Uterus (tissue), 4 donors: ENCODE data around the gene ABTB1. TPM values are rescaled to one million over a fixed set of nuclear protein-coding genes. Genes with fewer than 3 reads are reported as not detected.
A peak's percentile ranks its signal among the peaks of the same experiment; 100 is the strongest.

ENCODE experiments used
- DNase-seq, 2 donors: peaks; one replicate each; pipeline ENCODE4 v3.0.0-alpha.2; 2019 to 2020
- H3K27ac ChIP-seq, 2 donors: fragments of 200-600 bp; sonication (generic); 1 replicate in 1 of 2; 2 replicates in 1 of 2; pipeline ENCODE4 v1.5.1; 2016 to 2018
- H3K27me3 ChIP-seq, 2 donors: fragments of 200-600 bp; sonication (generic); one replicate each; pipeline ENCODE4 v1.5.1; 2018 to 2019; ENCODE audit warnings: control low read depth in 1 of 2
- H3K36me3 ChIP-seq, 2 donors: fragments of 200-600 bp; sonication (generic); one replicate each; pipeline ENCODE4 v1.5.1; 2019; ENCODE audit warnings: control low read depth in 1 of 2
- H3K4me1 ChIP-seq, 2 donors: fragments of 200-600 bp; sonication (generic); one replicate each; pipeline ENCODE4 v1.5.1; 2018 to 2019; ENCODE audit warnings: control low read depth in 1 of 2
- H3K4me3 ChIP-seq, 2 donors: fragments of 200-600 bp; sonication (generic); 1 replicate in 1 of 2; 2 replicates in 1 of 2; pipeline ENCODE4 v1.5.1; 2018 to 2019; ENCODE audit warnings: mild to moderate bottlenecking in 1 of 2
- H3K9me3 ChIP-seq, 2 donors: fragments of 200-600 bp; sonication (generic); one replicate each; pipeline ENCODE4 v1.5.1; 2019; ENCODE audit warnings: control low read depth in 1 of 2
- POLR2A ChIP-seq, 2 donors: fragments of 450-650 bp; IDR thresholded peaks; one replicate each; pipeline ENCODE4 v1.6.1; 2016; ENCODE audit warnings: antibody characterized with exemption in 2 of 2, mild to moderate bottlenecking in 1 of 2, moderate library complexity in 1 of 2
- intact Hi-C: fragments of 100-400 bp; cut with DNase I; formaldehyde crosslinking; loops from one replicate; pipeline ENCODE4 v1.15.1; 2023; ENCODE audit warnings: low total_unique reads
- total RNA-seq, 4 donors: library from RNA; depleted of rRNA in 3 of 4; stranded (reverse); fragments of >200 nt in 3 of 4; gene quantifications; one replicate each; pipeline versions ENCODE4 v1.1.0 to v1.2.4, GENCODE V29; 2014 to 2023
- TF ChIP-seq, protein P1 (sequence below), 4 experiments: fragments of 200-600 bp in 2 of 4; fragments of 450-650 bp in 2 of 4; sonication (generic) in 2 of 4; IDR thresholded peaks; one replicate each; pipeline ENCODE4 v1.5.1; 2016 to 2019; ENCODE audit warnings: antibody characterized with exemption in 4 of 4, mild to moderate bottlenecking in 2 of 4, moderate library complexity in 1 of 4
- donor health status: DM: yes; HTN: yes; CAD: no.

The ABTB1 gene
- total RNA-seq, 4 donors from 2014 or later: 14.4 to 42.8 (median 28.8) TPM

DNA sequence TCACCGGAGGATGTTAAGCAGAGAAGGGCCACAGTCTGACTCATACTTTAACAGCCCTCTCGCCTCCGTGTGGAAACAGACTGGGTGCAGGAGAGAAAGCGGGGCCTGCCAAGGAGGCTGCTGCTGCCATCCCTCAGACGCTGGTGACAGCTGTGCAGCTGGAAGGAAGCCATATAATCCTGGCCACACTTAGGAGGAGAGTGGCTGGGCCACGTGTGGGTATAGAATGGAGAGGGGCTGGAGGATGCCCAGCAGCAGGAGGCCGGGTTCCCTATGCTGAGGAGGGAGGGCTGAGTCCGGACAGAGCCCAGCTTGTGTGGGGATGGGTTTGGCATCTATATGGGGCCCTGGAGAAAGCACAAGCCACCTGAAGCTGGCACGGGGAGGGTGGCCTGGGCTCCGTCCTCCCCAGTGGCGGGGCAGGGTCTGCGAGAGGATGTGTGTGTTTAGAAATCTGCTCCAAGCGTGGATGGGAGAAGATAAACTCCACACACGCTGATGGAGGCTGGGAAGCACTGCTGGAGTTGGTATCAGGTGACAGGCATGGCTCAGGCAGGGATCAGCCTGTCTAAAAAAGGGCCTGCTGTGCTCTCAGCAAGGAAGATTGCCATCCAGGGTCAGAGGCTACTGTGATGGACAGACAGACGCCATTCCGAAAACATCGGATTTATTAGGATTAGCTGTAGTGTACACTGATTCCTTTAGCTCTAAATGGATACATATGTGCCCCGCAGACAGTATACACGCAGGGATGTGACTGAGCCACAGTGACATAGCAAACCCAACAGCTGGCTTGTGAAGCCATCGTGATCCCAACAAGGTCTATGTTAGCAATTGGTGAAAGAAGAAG is 15.9 kb downstream of the ABTB1 start:
- H3K27me3 ChIP-seq: no peaks in the 10 kb centered on the region
- intact Hi-C loops: no loop called here
- no peak for TF ChIP-seq POLR2A (IDR thresholded peaks at IDR 0.05)
- TF ChIP-seq, protein P1, sequence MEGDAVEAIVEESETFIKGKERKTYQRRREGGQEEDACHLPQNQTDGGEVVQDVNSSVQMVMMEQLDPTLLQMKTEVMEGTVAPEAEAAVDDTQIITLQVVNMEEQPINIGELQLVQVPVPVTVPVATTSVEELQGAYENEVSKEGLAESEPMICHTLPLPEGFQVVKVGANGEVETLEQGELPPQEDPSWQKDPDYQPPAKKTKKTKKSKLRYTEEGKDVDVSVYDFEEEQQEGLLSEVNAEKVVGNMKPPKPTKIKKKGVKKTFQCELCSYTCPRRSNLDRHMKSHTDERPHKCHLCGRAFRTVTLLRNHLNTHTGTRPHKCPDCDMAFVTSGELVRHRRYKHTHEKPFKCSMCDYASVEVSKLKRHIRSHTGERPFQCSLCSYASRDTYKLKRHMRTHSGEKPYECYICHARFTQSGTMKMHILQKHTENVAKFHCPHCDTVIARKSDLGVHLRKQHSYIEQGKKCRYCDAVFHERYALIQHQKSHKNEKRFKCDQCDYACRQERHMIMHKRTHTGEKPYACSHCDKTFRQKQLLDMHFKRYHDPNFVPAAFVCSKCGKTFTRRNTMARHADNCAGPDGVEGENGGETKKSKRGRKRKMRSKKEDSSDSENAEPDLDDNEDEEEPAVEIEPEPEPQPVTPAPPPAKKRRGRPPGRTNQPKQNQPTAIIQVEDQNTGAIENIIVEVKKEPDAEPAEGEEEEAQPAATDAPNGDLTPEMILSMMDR (IDR thresholded peaks at IDR 0.05): no peak
- no peaks in the 10 kb centered on the region for H3K4me1 ChIP-seq
- no peak overlapping the region for H3K27ac ChIP-seq
- H3K36me3 ChIP-seq: no peaks in the 10 kb centered on the region
- DNase-seq: peak in 1 of 2 donors; percentile 14
- H3K9me3 ChIP-seq: no peaks in the 10 kb centered on the region
- no peak overlapping the region for H3K4me3 ChIP-seq

DNA sequence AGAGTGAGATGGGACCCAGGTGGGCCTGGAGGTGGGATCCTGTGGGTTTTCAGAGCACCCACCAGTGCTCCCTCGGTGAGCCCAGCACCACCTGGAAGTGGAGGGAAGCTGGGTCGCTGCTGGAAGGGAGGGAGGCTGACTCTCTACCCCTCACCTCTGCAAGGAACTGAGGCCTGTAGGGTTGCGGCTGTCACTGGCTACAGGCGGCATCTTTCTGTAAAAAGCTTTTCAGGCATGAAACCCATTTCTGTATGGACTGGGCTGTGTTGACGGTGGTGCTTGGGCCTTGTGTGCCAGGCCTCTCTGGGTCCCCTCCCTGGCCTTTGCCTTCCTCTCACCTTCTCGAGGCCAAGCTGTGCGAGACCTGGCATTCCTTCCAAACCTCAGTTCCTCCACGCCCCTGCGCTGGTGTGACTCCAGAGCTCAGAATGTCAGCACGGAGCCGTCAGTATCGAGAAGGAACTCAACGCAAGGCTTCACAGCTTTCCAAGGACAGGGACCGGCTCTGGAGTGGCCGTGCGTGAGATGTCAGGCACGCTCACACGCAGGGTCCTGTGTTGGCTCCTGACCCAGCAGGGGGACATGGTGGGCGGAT is 16.6 kb downstream of the ABTB1 start:
- Histone ChIP-seq H3K27me3 (no peaks in the 10 kb centered on the region), H3K4me1 (no peaks in the 10 kb centered on the region), H3K4me3 (no peak overlapping the region), H3K27ac (no peak overlapping the region), H3K36me3 (no peaks in the 10 kb centered on the region), H3K9me3 (no peaks in the 10 kb centered on the region)
- TF ChIP-seq, protein P1 (IDR thresholded peaks at IDR 0.05): no peak
- no peak for TF ChIP-seq POLR2A (IDR thresholded peaks at IDR 0.05)
- intact Hi-C loops: no loop called here
- peak in 1 of 2 donors; percentile 6 for DNase-seq

DNA sequence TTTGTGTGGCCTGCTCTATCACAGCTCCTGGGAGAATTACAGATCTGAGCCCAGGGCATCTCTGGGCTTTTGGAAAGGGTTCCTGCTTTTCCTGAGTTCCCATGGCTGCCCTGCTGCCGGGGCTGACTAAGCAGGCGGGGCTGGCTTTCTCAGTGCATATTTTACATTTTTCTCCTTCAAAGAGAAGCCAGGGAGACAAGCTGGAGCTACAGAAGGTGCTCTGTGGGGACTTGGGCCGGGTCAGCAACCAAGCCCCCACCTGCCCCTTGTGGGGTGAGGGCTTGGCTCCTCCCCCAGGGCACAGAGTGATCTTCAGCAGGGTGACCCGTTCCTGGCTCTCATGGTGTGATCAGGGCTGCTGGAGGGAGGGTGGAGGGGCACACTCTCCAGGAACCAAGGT is 17.4 kb downstream of the ABTB1 start:
- Histone ChIP-seq H3K27ac (peak overlapping the region in 1 of 2 donors; percentile 14), H3K4me3 (no peak overlapping the region), H3K36me3 (no peaks in the 10 kb centered on the region), H3K9me3 (no peaks in the 10 kb centered on the region), H3K27me3 (no peaks in the 10 kb centered on the region), H3K4me1 (no peaks in the 10 kb centered on the region)
- DNase-seq: no peak
- TF ChIP-seq POLR2A (IDR thresholded peaks at IDR 0.05): no peak
- TF ChIP-seq, protein P1 (IDR thresholded peaks at IDR 0.05): no peak
- intact Hi-C loops: no loop called here

DNA sequence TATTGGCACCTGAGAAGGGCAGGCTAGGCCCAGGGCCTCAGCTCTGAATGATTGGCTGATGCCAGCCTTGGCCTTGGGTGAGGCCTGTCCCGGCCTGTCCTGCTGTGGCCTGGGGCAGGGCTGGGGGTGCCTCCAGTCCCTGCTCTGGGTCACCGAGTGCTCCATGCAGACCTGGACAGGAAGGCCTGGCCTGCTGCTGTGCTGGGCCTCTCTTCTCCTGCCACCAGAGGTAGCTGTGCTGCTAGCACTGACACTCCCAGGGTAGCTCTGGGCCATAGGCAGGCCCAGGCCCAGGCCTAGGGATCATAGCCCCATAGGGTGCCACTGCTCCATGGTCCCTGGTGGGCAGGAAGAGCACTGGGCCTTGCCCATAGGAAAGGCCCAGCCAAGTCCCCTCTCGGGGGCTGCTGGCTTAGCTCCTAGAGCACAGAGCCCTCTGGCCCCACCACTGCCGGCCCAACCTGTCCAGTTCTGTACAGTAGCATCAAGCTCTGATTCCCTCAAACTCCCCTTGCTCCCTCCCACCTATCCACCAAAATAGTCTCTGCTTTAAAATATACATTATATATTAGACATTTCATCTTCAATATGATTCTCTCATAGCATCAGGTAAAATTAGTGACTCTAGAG is 18.2 kb downstream of the ABTB1 start:
- H3K36me3 ChIP-seq: no peaks in the 10 kb centered on the region
- intact Hi-C loops: no loop called here
- no peak for DNase-seq
- no peak overlapping the region for H3K4me3 ChIP-seq
- peak overlapping the region in 1 of 2 donors; percentile 14 for H3K27ac ChIP-seq
- H3K27me3 ChIP-seq: no peaks in the 10 kb centered on the region
- H3K9me3 ChIP-seq: no peaks in the 10 kb centered on the region
- no peaks in the 10 kb centered on the region for H3K4me1 ChIP-seq
- TF ChIP-seq, protein P1 (IDR thresholded peaks at IDR 0.05): peak in 3 of 4 experiments; percentile 12 to 45 (median 32)
- TF ChIP-seq POLR2A (IDR thresholded peaks at IDR 0.05): no peak

DNA sequence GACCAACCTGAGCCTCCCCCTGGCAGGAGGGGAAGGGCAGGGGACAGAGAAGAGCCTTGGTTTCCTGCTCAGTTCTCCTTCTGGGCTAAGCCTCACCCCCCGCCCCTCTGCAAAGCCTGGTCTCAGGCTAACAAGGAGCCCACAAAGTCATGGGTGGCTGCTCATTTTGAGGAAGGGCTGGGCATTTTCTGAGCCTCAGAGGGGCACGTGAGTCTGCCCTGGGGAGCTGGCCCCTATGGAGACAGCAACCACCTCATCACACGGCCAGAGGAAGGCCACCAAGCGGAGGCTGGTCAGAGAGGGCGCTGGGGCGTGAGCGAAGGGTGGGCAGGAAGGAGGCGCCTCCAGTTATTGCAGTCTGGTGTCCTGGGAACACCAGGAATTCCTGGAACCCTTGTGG is 18.7 kb downstream of the ABTB1 start:
- intact Hi-C loops: no loop called here
- Histone ChIP-seq H3K9me3 (no peaks in the 10 kb centered on the region), H3K4me3 (no peak overlapping the region), H3K27me3 (no peaks in the 10 kb centered on the region), H3K27ac (no peak overlapping the region), H3K36me3 (no peaks in the 10 kb centered on the region), H3K4me1 (no peaks in the 10 kb centered on the region)
- no peak for TF ChIP-seq POLR2A (IDR thresholded peaks at IDR 0.05)
- TF ChIP-seq, protein P1 (IDR thresholded peaks at IDR 0.05): no peak
- no peak for DNase-seq
